ENCODE data around the gene OR51F1. TPM values are rescaled to one million over a fixed set of nuclear protein-coding genes. Genes with fewer than 3 reads are reported as not detected.
A peak's percentile ranks its signal among the peaks of the same experiment; 100 is the strongest.
"Not testable (repeated sequence)": the region's sequence is repeated elsewhere in the genome, so short reads cannot be mapped to it uniquely, and the experiment has no call there.

The OR51F1 gene
- total RNA-seq, 1 donor from 2014 or later: not detected

- no peaks in the 10 kb centered on the region for H3K36me3 ChIP-seq (ENCODE audit: control insufficient read depth, insufficient read depth, low read length)
- no peak for FAIRE-seq
- peak; percentile 3 for DNase-seq (ENCODE audit: low read depth)
Observed at GRCh38 chr11:4748438-4748837, 21.3 kb downstream of the OR51F1 start.

GRCh38 chr11:4740735-4741134, 29.0 kb downstream of the OR51F1 start:
- no peak for TF ChIP-seq CTCF (IDR thresholded peaks at IDR 0.05; ENCODE audit: insufficient read depth, low read length, severe bottlenecking)
- Histone ChIP-seq H3K27me3 (ENCODE audit: control insufficient read depth, insufficient read depth, low read length) (no peaks in the 10 kb centered on the region), H3K4me3 (ENCODE audit: low read depth, low read length) (no peak overlapping the region), H3K36me3 (ENCODE audit: control insufficient read depth, insufficient read depth, low read length) (no peaks in the 10 kb centered on the region)
- DNase-seq (ENCODE audit: low read depth) (no peak), FAIRE-seq (no peak)

More at GRCh38 chr11:4748438-4748837, 21.3 kb downstream of the OR51F1 start:
- Histone ChIP-seq H3K27me3 (ENCODE audit: control insufficient read depth, insufficient read depth, low read length) (no peaks in the 10 kb centered on the region), H3K4me3 (ENCODE audit: low read depth, low read length) (no peak overlapping the region)
- no peak for TF ChIP-seq CTCF (IDR thresholded peaks at IDR 0.05; ENCODE audit: insufficient read depth, low read length, severe bottlenecking)

GRCh38 chr11:4727171-4727570, 42.6 kb downstream of the OR51F1 start:
- no peak for TF ChIP-seq CTCF (IDR thresholded peaks at IDR 0.05; ENCODE audit: insufficient read depth, low read length, severe bottlenecking)
- FAIRE-seq: no peak
- no peaks in the 10 kb centered on the region for H3K27me3 ChIP-seq (ENCODE audit: control insufficient read depth, insufficient read depth, low read length)

GRCh38 chr11:4722616-4723534, 46.9 kb downstream of the OR51F1 start:
- FAIRE-seq; H3K4me3 ChIP-seq (ENCODE audit: low read depth, low read length); DNase-seq (ENCODE audit: low read depth); H3K27me3 ChIP-seq (ENCODE audit: control insufficient read depth, insufficient read depth, low read length); H3K36me3 ChIP-seq (ENCODE audit: control insufficient read depth, insufficient read depth, low read length): not testable (repeated sequence)

More at GRCh38 chr11:4727171-4727570, 42.6 kb downstream of the OR51F1 start:
- H3K36me3 ChIP-seq (ENCODE audit: control insufficient read depth, insufficient read depth, low read length): no peaks in the 10 kb centered on the region
- no peak overlapping the region for H3K4me3 ChIP-seq (ENCODE audit: low read depth, low read length)
- DNase-seq (ENCODE audit: low read depth): no peak

Other genes starting within 250 kb of the OR51F1 start
- not detected in 2 replicates for gene OR52M1, start 224.7 kb downstream of the OR51F1 start, total RNA-seq
- not detected in 2 replicates for gene OR52I2, start 188.2 kb downstream of the OR51F1 start, total RNA-seq
- not detected in 2 replicates for gene OR52I1, start 175.9 kb downstream of the OR51F1 start, total RNA-seq
- 6.8 and 9.1 TPM in 2 replicates for gene TRIM68, start 161.7 kb downstream of the OR51F1 start, total RNA-seq
- gene OR51D1, start 132.5 kb downstream of the OR51F1 start, total RNA-seq: not detected in 2 replicates
- gene OR51E1, start 126.0 kb downstream of the OR51F1 start, total RNA-seq: not detected in 2 replicates
- not detected in 2 replicates for gene OR51E2, start 72.1 kb downstream of the OR51F1 start, total RNA-seq
- gene MMP26, start 65.2 kb downstream of the OR51F1 start, total RNA-seq: not detected in 2 replicates
- gene OR52R1, start 34.4 kb upstream of the OR51F1 start, total RNA-seq: not detected in 2 replicates
- not detected in 2 replicates for gene OR51F2, start 51.4 kb upstream of the OR51F1 start, total RNA-seq
- not detected in 2 replicates for gene OR51S1, start 79.3 kb upstream of the OR51F1 start, total RNA-seq
- gene OR51T1, start 112.0 kb upstream of the OR51F1 start, total RNA-seq: not detected in 2 replicates
- not detected in 2 replicates for gene OR51A7, start 133.8 kb upstream of the OR51F1 start, total RNA-seq
- gene OR51G2, start 149.4 kb upstream of the OR51F1 start, total RNA-seq: not detected in 2 replicates
- gene OR51G1, start 154.4 kb upstream of the OR51F1 start, total RNA-seq: not detected in 2 replicates
- not detected in 2 replicates for gene OR51A4, start 177.7 kb upstream of the OR51F1 start, total RNA-seq
- gene OR51A2, start 185.8 kb upstream of the OR51F1 start, total RNA-seq: not detected in 2 replicates
- not detected in 2 replicates for gene OR51L1, start 224.9 kb upstream of the OR51F1 start, total RNA-seq

Measured in bronchial epithelial cell (primary cell).